NCI-H1436 treated with DMSO at 0.1 percent for 48 hours (cell line): ENCODE results near the gene TFDP3.

Source experiments
- DNase-seq: peaks from one replicate; lab custom pipeline; 2025; lab: John Stamatoyannopoulos, UW

TFDP3 gene

GRCh38 chrX:133185938-133186337 lies 32.2 kb downstream of the TFDP3 start:
- no peak for DNase-seq

DNA sequence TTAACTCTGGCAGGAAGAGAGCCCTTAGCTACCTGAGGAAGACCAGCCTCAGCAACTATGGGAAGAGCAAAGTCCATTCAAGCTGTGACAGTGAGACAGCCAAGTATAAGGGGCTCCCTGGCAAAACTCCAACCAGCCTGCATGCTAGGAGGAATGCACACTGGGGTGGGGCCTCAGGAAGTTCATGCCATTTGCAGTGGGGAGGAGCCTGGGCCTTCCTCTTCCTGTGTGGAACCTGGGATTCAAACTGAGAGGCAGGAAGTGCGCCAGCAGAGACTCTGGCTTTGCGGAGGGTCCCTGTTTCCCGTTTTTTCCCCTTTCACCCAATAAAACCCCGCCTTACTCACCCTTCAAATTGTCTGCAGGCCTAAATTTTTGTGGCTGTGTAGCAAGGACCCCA lies 33.0 kb downstream of the TFDP3 start:
- no peak for DNase-seq

GRCh38 chrX:133183806-133184205 lies 34.3 kb downstream of the TFDP3 start:
- no peak for DNase-seq

DNA sequence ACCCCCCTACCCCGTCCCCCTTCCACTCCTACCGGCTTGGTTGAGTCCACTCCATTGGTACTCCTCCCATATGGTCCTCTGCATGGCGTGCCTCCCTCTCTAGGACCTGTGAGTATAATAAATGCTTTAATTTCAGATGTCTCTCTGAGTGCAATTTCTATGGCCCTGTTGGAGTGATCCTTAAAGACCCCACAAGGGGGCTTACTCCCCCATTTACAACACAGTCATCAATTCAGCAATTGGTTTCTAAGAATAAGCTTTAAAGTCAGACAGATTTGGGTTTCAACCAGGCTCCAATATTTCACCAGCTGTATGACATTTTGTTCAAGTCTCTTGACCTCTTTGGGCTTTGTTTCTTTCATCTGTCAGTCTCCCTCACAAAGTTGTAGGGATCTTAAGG lies 38.7 kb downstream of the TFDP3 start:
- DNase-seq: no peak

DNA sequence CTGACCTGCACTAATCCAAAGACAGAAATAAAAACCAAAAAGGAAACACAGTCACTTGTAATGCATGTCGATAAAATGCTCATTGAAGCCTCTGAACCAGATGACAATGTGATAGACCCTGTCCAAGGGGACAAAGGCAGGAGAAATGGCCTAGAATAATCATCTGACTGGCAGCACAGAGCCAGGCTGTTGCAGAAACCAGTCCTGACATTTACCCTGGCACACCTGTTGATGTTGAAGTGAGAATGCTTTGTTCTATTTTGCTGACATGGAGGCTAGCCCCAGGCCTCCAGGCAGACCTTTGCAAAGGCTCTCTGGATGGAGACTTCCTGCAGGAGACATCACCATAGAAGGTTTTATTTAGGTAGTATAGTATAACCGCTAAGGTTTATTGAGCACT lies 41.0 kb downstream of the TFDP3 start:
- no peak for DNase-seq

- DNase-seq: no peak
Measured at GRCh38 chrX:133175605-133176004, 42.5 kb downstream of the TFDP3 start.

- DNase-seq: no peak
Measured at GRCh38 chrX:133175162-133175561, 43.0 kb downstream of the TFDP3 start.

- DNase-seq: no peak
Measured at GRCh38 chrX:133171962-133172708, 46.0 kb downstream of the TFDP3 start.
